ENCODE data around the gene RRP1. TPM values are rescaled to one million over a fixed set of nuclear protein-coding genes. Genes with fewer than 3 reads are reported as not detected.

Gene RRP1
- polyA plus RNA-seq, 1 of the 3 experiments (the other 2 are of a cell fraction): 22.7 TPM

DNA sequence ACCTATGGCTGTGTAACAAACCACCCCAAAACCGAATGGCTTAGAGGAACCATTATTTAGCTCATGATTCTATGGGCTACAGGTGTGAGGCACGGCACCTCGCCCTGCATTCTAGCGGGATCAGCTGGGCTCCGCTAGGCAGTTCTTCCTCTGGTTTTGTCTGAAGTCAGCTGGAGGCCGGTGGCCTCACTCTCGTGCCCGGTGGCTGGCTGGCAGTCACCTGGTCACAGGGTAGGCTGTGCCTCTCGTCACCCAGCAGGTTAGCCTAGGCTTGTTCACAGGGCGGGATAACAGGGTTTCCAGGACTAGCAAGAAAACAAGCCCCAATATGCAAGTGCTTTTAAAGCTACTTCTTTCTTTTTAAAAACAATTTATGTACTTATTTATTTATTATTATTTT lies 59.4 kb downstream of the RRP1 start:
- Histone ChIP-seq H3K9me2 (no peaks in the 10 kb centered on the region), H3K9me3 (no peaks in the 10 kb centered on the region), H3K36me3 (replicated peaks in 1 of 2; ENCODE audit: control insufficient read depth in 1 of 2, insufficient read depth in 2 of 2, low read length in 1 of 2) (no peaks in the 10 kb centered on the region), H3F3A (replicated peaks; ENCODE audit: insufficient read depth) (no peaks in the 10 kb centered on the region), H3K79me2 (ENCODE audit: insufficient read depth) (no peaks in the 10 kb centered on the region), H3K27ac (ENCODE audit: low read depth in 2 of 2, low read length in 1 of 2) (no peak overlapping the region), H3K27me3 (ENCODE audit: insufficient read depth) (no peaks in the 10 kb centered on the region), H3K4me2 (no peak overlapping the region), H3K4me3 (ENCODE audit: low read depth in 2 of 2, low read length in 1 of 2) (no peak overlapping the region), H3K4me1 (ENCODE audit: control insufficient read depth in 1 of 2, insufficient read depth in 2 of 2, low read depth in 1 of 2, low read length in 1 of 2) (peaks cover 0 to 2% of the 10 kb centered on the region in 2 experiments; a peak in 1 of 4 replicates), H4K20me1 (ENCODE audit: insufficient read depth) (no peaks in the 10 kb centered on the region), H3K9ac (no peak overlapping the region), H2AFZ (ENCODE audit: low read depth) (no peak overlapping the region)
- WGBS (ENCODE audit: low lambda C conversion rate): 74% methylated on average over 3 of the region's 10 CpGs
- no peak for TF ChIP-seq FOSL2 (IDR thresholded peaks at IDR 0.05; ENCODE audit: borderline replicate concordance, low read depth)
- TF ChIP-seq YY1 (IDR thresholded peaks at IDR 0.05; ENCODE audit: low read depth): no peak
- no peak for TF ChIP-seq RFX5 (IDR thresholded peaks at IDR 0.05; ENCODE audit: low read length)
- TF ChIP-seq SIN3A (IDR thresholded peaks at IDR 0.05; ENCODE audit: borderline replicate concordance, low read depth, low read length): no peak
- TF ChIP-seq, protein P1, sequence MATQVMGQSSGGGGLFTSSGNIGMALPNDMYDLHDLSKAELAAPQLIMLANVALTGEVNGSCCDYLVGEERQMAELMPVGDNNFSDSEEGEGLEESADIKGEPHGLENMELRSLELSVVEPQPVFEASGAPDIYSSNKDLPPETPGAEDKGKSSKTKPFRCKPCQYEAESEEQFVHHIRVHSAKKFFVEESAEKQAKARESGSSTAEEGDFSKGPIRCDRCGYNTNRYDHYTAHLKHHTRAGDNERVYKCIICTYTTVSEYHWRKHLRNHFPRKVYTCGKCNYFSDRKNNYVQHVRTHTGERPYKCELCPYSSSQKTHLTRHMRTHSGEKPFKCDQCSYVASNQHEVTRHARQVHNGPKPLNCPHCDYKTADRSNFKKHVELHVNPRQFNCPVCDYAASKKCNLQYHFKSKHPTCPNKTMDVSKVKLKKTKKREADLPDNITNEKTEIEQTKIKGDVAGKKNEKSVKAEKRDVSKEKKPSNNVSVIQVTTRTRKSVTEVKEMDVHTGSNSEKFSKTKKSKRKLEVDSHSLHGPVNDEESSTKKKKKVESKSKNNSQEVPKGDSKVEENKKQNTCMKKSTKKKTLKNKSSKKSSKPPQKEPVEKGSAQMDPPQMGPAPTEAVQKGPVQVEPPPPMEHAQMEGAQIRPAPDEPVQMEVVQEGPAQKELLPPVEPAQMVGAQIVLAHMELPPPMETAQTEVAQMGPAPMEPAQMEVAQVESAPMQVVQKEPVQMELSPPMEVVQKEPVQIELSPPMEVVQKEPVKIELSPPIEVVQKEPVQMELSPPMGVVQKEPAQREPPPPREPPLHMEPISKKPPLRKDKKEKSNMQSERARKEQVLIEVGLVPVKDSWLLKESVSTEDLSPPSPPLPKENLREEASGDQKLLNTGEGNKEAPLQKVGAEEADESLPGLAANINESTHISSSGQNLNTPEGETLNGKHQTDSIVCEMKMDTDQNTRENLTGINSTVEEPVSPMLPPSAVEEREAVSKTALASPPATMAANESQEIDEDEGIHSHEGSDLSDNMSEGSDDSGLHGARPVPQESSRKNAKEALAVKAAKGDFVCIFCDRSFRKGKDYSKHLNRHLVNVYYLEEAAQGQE (IDR thresholded peaks at IDR 0.05; ENCODE audit: low read depth, low read length): no peak
- TF ChIP-seq, protein P2, sequence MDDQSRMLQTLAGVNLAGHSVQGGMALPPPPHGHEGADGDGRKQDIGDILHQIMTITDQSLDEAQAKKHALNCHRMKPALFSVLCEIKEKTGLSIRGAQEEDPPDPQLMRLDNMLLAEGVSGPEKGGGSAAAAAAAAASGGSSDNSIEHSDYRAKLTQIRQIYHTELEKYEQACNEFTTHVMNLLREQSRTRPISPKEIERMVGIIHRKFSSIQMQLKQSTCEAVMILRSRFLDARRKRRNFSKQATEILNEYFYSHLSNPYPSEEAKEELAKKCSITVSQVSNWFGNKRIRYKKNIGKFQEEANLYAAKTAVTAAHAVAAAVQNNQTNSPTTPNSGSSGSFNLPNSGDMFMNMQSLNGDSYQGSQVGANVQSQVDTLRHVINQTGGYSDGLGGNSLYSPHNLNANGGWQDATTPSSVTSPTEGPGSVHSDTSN (IDR thresholded peaks at IDR 0.05): no peak
- TF ChIP-seq JUND (IDR thresholded peaks at IDR 0.05): no peak
- TF ChIP-seq MXI1 (IDR thresholded peaks at IDR 0.05; ENCODE audit: low read depth, low read length): no peak
- TF ChIP-seq TAF1 (IDR thresholded peaks at IDR 0.05; ENCODE audit: borderline replicate concordance, low read depth, low read length): no peak
- TF ChIP-seq, protein P3, sequence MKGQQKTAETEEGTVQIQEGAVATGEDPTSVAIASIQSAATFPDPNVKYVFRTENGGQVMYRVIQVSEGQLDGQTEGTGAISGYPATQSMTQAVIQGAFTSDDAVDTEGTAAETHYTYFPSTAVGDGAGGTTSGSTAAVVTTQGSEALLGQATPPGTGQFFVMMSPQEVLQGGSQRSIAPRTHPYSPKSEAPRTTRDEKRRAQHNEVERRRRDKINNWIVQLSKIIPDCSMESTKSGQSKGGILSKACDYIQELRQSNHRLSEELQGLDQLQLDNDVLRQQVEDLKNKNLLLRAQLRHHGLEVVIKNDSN (IDR thresholded peaks at IDR 0.05; ENCODE audit: borderline replicate concordance, low read depth): no peak
- no peak for TF ChIP-seq TCF12 (IDR thresholded peaks at IDR 0.05)
- TF ChIP-seq ELF1 (IDR thresholded peaks at IDR 0.05): no peak
- no peak for TF ChIP-seq EZH2phosphoT487 (IDR thresholded peaks at IDR 0.05; ENCODE audit: borderline replicate concordance, low read depth)
- TF ChIP-seq NFIC (IDR thresholded peaks at IDR 0.05; ENCODE audit: borderline replicate concordance): no peak
- TF ChIP-seq FOXM1 (IDR thresholded peaks at IDR 0.05; ENCODE audit: low read depth): no peak
- TF ChIP-seq TEAD4 (IDR thresholded peaks at IDR 0.05; ENCODE audit: borderline replicate concordance, insufficient read depth): no peak
- TF ChIP-seq, protein P4, sequence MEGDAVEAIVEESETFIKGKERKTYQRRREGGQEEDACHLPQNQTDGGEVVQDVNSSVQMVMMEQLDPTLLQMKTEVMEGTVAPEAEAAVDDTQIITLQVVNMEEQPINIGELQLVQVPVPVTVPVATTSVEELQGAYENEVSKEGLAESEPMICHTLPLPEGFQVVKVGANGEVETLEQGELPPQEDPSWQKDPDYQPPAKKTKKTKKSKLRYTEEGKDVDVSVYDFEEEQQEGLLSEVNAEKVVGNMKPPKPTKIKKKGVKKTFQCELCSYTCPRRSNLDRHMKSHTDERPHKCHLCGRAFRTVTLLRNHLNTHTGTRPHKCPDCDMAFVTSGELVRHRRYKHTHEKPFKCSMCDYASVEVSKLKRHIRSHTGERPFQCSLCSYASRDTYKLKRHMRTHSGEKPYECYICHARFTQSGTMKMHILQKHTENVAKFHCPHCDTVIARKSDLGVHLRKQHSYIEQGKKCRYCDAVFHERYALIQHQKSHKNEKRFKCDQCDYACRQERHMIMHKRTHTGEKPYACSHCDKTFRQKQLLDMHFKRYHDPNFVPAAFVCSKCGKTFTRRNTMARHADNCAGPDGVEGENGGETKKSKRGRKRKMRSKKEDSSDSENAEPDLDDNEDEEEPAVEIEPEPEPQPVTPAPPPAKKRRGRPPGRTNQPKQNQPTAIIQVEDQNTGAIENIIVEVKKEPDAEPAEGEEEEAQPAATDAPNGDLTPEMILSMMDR (IDR thresholded peaks at IDR 0.05): no peak
- no peak for TF ChIP-seq GATA2 (CRISPR knock-in tag; IDR thresholded peaks at IDR 0.05)
- no peak for TF ChIP-seq RXRA (IDR thresholded peaks at IDR 0.05; ENCODE audit: borderline replicate concordance, low read depth)
- CTCF ChIA-PET: no interaction called here
- POLR2A ChIA-PET: no interaction called here
- no peak for DNase-seq
